Embryonic facial prominence (tissue), 1 donor: ENCODE results near the gene CCAR1.
A peak's percentile ranks its signal among the peaks of the same experiment; 100 is the strongest.
"Not testable (repeated sequence)": the region's sequence is repeated elsewhere in the genome, so short reads cannot be mapped to it uniquely, and the experiment has no call there.

Source experiments
- DNase-seq: peaks from one replicate; pipeline ENCODE4 v3.0.0-alpha.2; 2016; ENCODE audit errors: extremely low spot score

Gene CCAR1

GRCh38 chr10:68759967-68760366 lies 38.9 kb downstream of the CCAR1 start:
- no peak for DNase-seq

- DNase-seq = not testable (repeated sequence)
Measured at GRCh38 chr10:68767407-68767806, 46.4 kb downstream of the CCAR1 start.

GRCh38 chr10:68781613-68782574 lies 60.9 kb downstream of the CCAR1 start:
- DNase-seq = no peak

GRCh38 chr10:68784476-68784875 lies 63.4 kb downstream of the CCAR1 start:
- DNase-seq = no peak

- DNase-seq = no peak
Measured at GRCh38 chr10:68787813-68788212, 66.8 kb downstream of the CCAR1 start.

GRCh38 chr10:68790476-68790875 lies 69.4 kb downstream of the CCAR1 start:
- DNase-seq = no peak

GRCh38 chr10:68792115-68792514 lies 71.1 kb downstream of the CCAR1 start:
- DNase-seq = no peak

- no peak for DNase-seq
Measured at GRCh38 chr10:68795886-68796532, 75.0 kb downstream of the CCAR1 start.

GRCh38 chr10:68796605-68797004 lies 75.6 kb downstream of the CCAR1 start:
- no peak for DNase-seq

GRCh38 chr10:68800211-68800610 lies 79.2 kb downstream of the CCAR1 start:
- DNase-seq = no peak

- DNase-seq = no peak
Measured at GRCh38 chr10:68804692-68805091, 83.7 kb downstream of the CCAR1 start.

- DNase-seq = not testable (repeated sequence)
Measured at GRCh38 chr10:68810830-68811229, 89.8 kb downstream of the CCAR1 start.

- no peak for DNase-seq
Measured at GRCh38 chr10:68811314-68812009, 90.4 kb downstream of the CCAR1 start.

- no peak for DNase-seq
Measured at GRCh38 chr10:68812420-68812819, 91.4 kb downstream of the CCAR1 start.

GRCh38 chr10:68813559-68813958 lies 92.5 kb downstream of the CCAR1 start:
- DNase-seq = no peak

- DNase-seq = no peak
Measured at GRCh38 chr10:68816796-68817412, 95.9 kb downstream of the CCAR1 start.

GRCh38 chr10:68820359-68820758 lies 99.3 kb downstream of the CCAR1 start:
- not testable (repeated sequence) for DNase-seq

GRCh38 chr10:68822626-68823025 lies 101.6 kb downstream of the CCAR1 start:
- not testable (repeated sequence) for DNase-seq

- DNase-seq = peak; percentile 24
Measured at GRCh38 chr10:68826764-68827591, 105.9 kb downstream of the CCAR1 start, which contains the start of gene STOX1. Gene STOX1, plus strand, starts transcription at chr10:68827531. Its CDS starts 93 bp downstream, at chr10:68827624.

- DNase-seq = not testable (repeated sequence)
Measured at GRCh38 chr10:68827592-68827959, 106.5 kb downstream of the CCAR1 start.

- not testable (repeated sequence) for DNase-seq
Measured at GRCh38 chr10:68828083-68828601, 107.1 kb downstream of the CCAR1 start.
